ENCODE measurements around the gene SRP9. TPM values are rescaled to one million over a fixed set of nuclear protein-coding genes. Genes with fewer than 3 reads are reported as not detected.

SRP9 gene
- 100 to 1,000 TPM; 137 to 674 (median 404) TPM for total RNA-seq

- in situ Hi-C loops (cut with MboI; ENCODE audit: low pct_unique_long_range_greater_than_20kb in 2 of 9, low sequenced_read_pairs in 9 of 9, unreplicated experiment in 9 of 9): loop anchor here in 3 of 9 experiments (10.0 kb wide), 1 partner anchor 303 kb away; no protein-coding TSS in a partner anchor
- H3K4me1 ChIP-seq (replicated peaks in 1 of 2): peaks cover 19 to 25% of the 10 kb centered on the region in 2 donors
- peak; percentile 97 to 100 (median 99) for ATAC-seq (replicated peaks in 6 of 8)
- H3K27ac ChIP-seq: peak within 1 kb of the TSS; percentile 97 to 100
- 0 to 3% (median 0%) methylated on average over 1 to 10 of the region's 46 CpGs; no CpG with 5 or more reads in 2 of the 10 experiments for WGBS, 10 experiments
- H3K4me3 ChIP-seq: peak within 1 kb of the TSS; percentile 57 to 96 (median 89)
Measured at GRCh38 chr1:225777583-225778336, at the start of gene SRP9. Gene SRP9 (plus strand): TSS chr1:225777826. CDS start chr1:225777941, 115 bp downstream.

GRCh38 chr1:225731491-225731890 is 46.1 kb upstream of the SRP9 start:
- Histone ChIP-seq H3K27ac (no peak overlapping the region), H3K4me1 (replicated peaks in 1 of 2) (peaks cover 0 to 9% of the 10 kb centered on the region in 2 donors), H3K4me3 (no peak overlapping the region)
- in situ Hi-C loops (cut with MboI; ENCODE audit: low pct_unique_long_range_greater_than_20kb in 2 of 9, low sequenced_read_pairs in 9 of 9, unreplicated experiment in 9 of 9): no loop called here
- ATAC-seq (replicated peaks in 6 of 8): peak in 1 of 8 experiments; percentile 16

GRCh38 chr1:225733254-225733653 is 44.4 kb upstream of the SRP9 start:
- no peak overlapping the region for H3K4me3 ChIP-seq
- in situ Hi-C loops (cut with MboI; ENCODE audit: low pct_unique_long_range_greater_than_20kb in 2 of 9, low sequenced_read_pairs in 9 of 9, unreplicated experiment in 9 of 9): no loop called here
- peaks cover 0 to 9% of the 10 kb centered on the region in 2 donors for H3K4me1 ChIP-seq (replicated peaks in 1 of 2)
- 0 to 100% (median 76%) methylated on average over 1 to 4 of the region's 4 CpGs; no CpG with 5 or more reads in 2 of the 10 experiments for WGBS, 10 experiments
- H3K27ac ChIP-seq: no peak overlapping the region
- ATAC-seq (replicated peaks in 6 of 8): no peak

- no peak overlapping the region for H3K4me3 ChIP-seq
- peak; percentile 64 to 99 (median 97) for ATAC-seq (replicated peaks in 6 of 8)
- WGBS, 10 experiments: 33 to 100% (median 80%) methylated on average over 1 to 12 of the region's 12 CpGs; no CpG with 5 or more reads in 2 of the 10 experiments
- H3K27ac ChIP-seq: no peak overlapping the region
- peaks cover 0 to 9% of the 10 kb centered on the region in 2 donors for H3K4me1 ChIP-seq (replicated peaks in 1 of 2)
- in situ Hi-C loops (cut with MboI; ENCODE audit: low pct_unique_long_range_greater_than_20kb in 2 of 9, low sequenced_read_pairs in 9 of 9, unreplicated experiment in 9 of 9): no loop called here
Measured at GRCh38 chr1:225735252-225736149, 42.1 kb upstream of the SRP9 start.

GRCh38 chr1:225736437-225737098 is 41.1 kb upstream of the SRP9 start:
- Histone ChIP-seq H3K27ac (no peak overlapping the region), H3K4me1 (replicated peaks in 1 of 2) (peaks cover 0 to 9% of the 10 kb centered on the region in 2 donors), H3K4me3 (no peak overlapping the region)
- no peak for ATAC-seq (replicated peaks in 6 of 8)
- in situ Hi-C loops (cut with MboI; ENCODE audit: low pct_unique_long_range_greater_than_20kb in 2 of 9, low sequenced_read_pairs in 9 of 9, unreplicated experiment in 9 of 9): no loop called here
- WGBS, 10 experiments: 51 to 94% (median 75%) methylated on average over 2 to 10 of the region's 10 CpGs; no CpG with 5 or more reads in 2 of the 10 experiments

- H3K4me3 ChIP-seq: no peak overlapping the region
- in situ Hi-C loops (cut with MboI; ENCODE audit: low pct_unique_long_range_greater_than_20kb in 2 of 9, low sequenced_read_pairs in 9 of 9, unreplicated experiment in 9 of 9): no loop called here
- H3K27ac ChIP-seq: no peak overlapping the region
- 70 to 100% (median 87%) methylated on average over 1 to 3 of the region's 3 CpGs; no CpG with 5 or more reads in 4 of the 10 experiments for WGBS, 10 experiments
- ATAC-seq (replicated peaks in 6 of 8): peak in 2 of 8 experiments; percentile 30 to 71
- peaks cover 0 to 9% of the 10 kb centered on the region in 2 donors for H3K4me1 ChIP-seq (replicated peaks in 1 of 2)
Measured at GRCh38 chr1:225737161-225737560, 40.5 kb upstream of the SRP9 start.

GRCh38 chr1:225737866-225738265 is 39.8 kb upstream of the SRP9 start:
- no peak overlapping the region for H3K4me3 ChIP-seq
- H3K27ac ChIP-seq: no peak overlapping the region
- in situ Hi-C loops (cut with MboI; ENCODE audit: low pct_unique_long_range_greater_than_20kb in 2 of 9, low sequenced_read_pairs in 9 of 9, unreplicated experiment in 9 of 9): no loop called here
- ATAC-seq (replicated peaks in 6 of 8): peak in 1 of 8 experiments; percentile 21
- peaks cover 0 to 9% of the 10 kb centered on the region in 2 donors for H3K4me1 ChIP-seq (replicated peaks in 1 of 2)
- 67 to 100% (median 81%) methylated on average over 1 to 3 of the region's 3 CpGs; no CpG with 5 or more reads in 3 of the 10 experiments for WGBS, 10 experiments

- WGBS, 10 experiments: 76 to 100% (median 80%) methylated on average over 1 to 2 of the region's 2 CpGs; no CpG with 5 or more reads in 5 of the 10 experiments
- in situ Hi-C loops (cut with MboI; ENCODE audit: low pct_unique_long_range_greater_than_20kb in 2 of 9, low sequenced_read_pairs in 9 of 9, unreplicated experiment in 9 of 9): no loop called here
- H3K27ac ChIP-seq: no peak overlapping the region
- H3K4me3 ChIP-seq: no peak overlapping the region
- peaks cover 0 to 9% of the 10 kb centered on the region in 2 donors for H3K4me1 ChIP-seq (replicated peaks in 1 of 2)
- no peak for ATAC-seq (replicated peaks in 6 of 8)
Measured at GRCh38 chr1:225738763-225739162, 38.9 kb upstream of the SRP9 start.

- ATAC-seq (replicated peaks in 6 of 8): no peak
- 20 to 98% (median 90%) methylated on average over 1 to 5 of the region's 5 CpGs; no CpG with 5 or more reads in 2 of the 10 experiments for WGBS, 10 experiments
- Histone ChIP-seq H3K27ac (no peak overlapping the region), H3K4me3 (no peak overlapping the region), H3K4me1 (replicated peaks in 1 of 2) (peaks cover 0 to 9% of the 10 kb centered on the region in 2 donors)
- in situ Hi-C loops (cut with MboI; ENCODE audit: low pct_unique_long_range_greater_than_20kb in 2 of 9, low sequenced_read_pairs in 9 of 9, unreplicated experiment in 9 of 9): no loop called here
Measured at GRCh38 chr1:225739542-225740107, 38.0 kb upstream of the SRP9 start.

GRCh38 chr1:225744745-225745144 is 32.9 kb upstream of the SRP9 start:
- 81 to 100% (median 98%) methylated on average over 1 to 2 of the region's 2 CpGs; no CpG with 5 or more reads in 4 of the 10 experiments for WGBS, 10 experiments
- in situ Hi-C loops (cut with MboI; ENCODE audit: low pct_unique_long_range_greater_than_20kb in 2 of 9, low sequenced_read_pairs in 9 of 9, unreplicated experiment in 9 of 9): no loop called here
- no peak overlapping the region for H3K4me3 ChIP-seq

GRCh38 chr1:225745273-225745672 is 32.4 kb upstream of the SRP9 start:
- ATAC-seq (replicated peaks in 6 of 8): no peak
- H3K4me1 ChIP-seq (replicated peaks in 1 of 2): peaks cover 8 to 11% of the 10 kb centered on the region in 2 donors
- in situ Hi-C loops (cut with MboI; ENCODE audit: low pct_unique_long_range_greater_than_20kb in 2 of 9, low sequenced_read_pairs in 9 of 9, unreplicated experiment in 9 of 9): no loop called here
- no peak overlapping the region for H3K4me3 ChIP-seq
- H3K27ac ChIP-seq: no peak overlapping the region

More at GRCh38 chr1:225744745-225745144, 32.9 kb upstream of the SRP9 start:
- H3K4me1 ChIP-seq (replicated peaks in 1 of 2): peaks cover 8 to 11% of the 10 kb centered on the region in 2 donors
- ATAC-seq (replicated peaks in 6 of 8): no peak
- H3K27ac ChIP-seq: no peak overlapping the region
